Keratinocyte (primary cell): Measurements from ENCODE around the gene DACH1.

ENCODE experiments used
- EZH2 ChIP-seq: IDR thresholded peaks from one replicate; pipeline ENCODE4 v1.6.1; 2012; ENCODE audit warnings: inconsistent platforms, mild to moderate bottlenecking, low read length, moderate library complexity
- TF ChIP-seq, protein P1 (sequence below), 3 experiments: IDR thresholded peaks in 1 of 3; conservative IDR thresholded peaks in 1 of 3; optimal IDR thresholded peaks in 1 of 3; 2 replicates in 2 of 3; 3 replicates in 1 of 3; pipeline versions ENCODE3 to v1.5.1; 2011; ENCODE audit warnings: low read length in 3 of 3, mild to moderate bottlenecking in 3 of 3, moderate library complexity in 2 of 3, control low read depth in 1 of 3, inconsistent platforms in 1 of 3; ENCODE audit not compliant: insufficient read depth in 2 of 3; ENCODE audit errors: extremely low read depth in 1 of 3

DNA sequence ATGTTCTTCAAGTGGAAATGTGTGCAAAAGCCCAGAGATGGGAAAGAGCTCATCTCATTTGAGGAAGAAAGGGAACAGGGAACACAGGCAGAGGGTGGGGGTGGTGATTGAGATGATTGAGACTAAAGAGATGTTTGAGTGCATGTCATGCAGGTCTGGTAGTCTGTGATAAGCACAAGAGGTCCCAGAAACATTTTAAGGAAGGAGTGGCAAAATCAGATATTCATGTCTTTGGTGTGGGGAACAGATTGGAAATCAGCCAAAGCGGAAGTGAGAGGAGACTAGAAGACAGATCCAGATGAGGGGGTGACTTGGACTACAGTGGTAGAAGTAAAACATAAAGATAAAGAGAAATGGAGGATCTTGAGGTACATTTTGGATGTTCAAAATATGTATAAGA, 39.4 kb upstream of the DACH1 start:
- TF ChIP-seq, protein P1, sequence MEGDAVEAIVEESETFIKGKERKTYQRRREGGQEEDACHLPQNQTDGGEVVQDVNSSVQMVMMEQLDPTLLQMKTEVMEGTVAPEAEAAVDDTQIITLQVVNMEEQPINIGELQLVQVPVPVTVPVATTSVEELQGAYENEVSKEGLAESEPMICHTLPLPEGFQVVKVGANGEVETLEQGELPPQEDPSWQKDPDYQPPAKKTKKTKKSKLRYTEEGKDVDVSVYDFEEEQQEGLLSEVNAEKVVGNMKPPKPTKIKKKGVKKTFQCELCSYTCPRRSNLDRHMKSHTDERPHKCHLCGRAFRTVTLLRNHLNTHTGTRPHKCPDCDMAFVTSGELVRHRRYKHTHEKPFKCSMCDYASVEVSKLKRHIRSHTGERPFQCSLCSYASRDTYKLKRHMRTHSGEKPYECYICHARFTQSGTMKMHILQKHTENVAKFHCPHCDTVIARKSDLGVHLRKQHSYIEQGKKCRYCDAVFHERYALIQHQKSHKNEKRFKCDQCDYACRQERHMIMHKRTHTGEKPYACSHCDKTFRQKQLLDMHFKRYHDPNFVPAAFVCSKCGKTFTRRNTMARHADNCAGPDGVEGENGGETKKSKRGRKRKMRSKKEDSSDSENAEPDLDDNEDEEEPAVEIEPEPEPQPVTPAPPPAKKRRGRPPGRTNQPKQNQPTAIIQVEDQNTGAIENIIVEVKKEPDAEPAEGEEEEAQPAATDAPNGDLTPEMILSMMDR (optimal IDR thresholded peaks at IDR 0.05 in 1 of 3, IDR thresholded peaks at IDR 0.05 in 1 of 3, conservative IDR thresholded peaks at IDR 0.05 in 1 of 3; ENCODE audit: extremely low read depth in 1 of 3, insufficient read depth in 2 of 3, low read length in 3 of 3), result no peak
- no peak for TF ChIP-seq EZH2
